H9 (cell line): ENCODE results near the gene ROPN1B. TPM values are rescaled to one million over a fixed set of nuclear protein-coding genes. Genes with fewer than 3 reads are reported as not detected.

Source experiments
- DNase-seq: peaks from one replicate; pipeline ENCODE4 v3.0.0-alpha.2; 2017
- H2AFZ ChIP-seq: one replicate; pipeline ENCODE4 v1.6.1; 2013; ENCODE audit warnings: mild to moderate bottlenecking, low read length, control low read depth, moderate library complexity
- H2AK5ac ChIP-seq: 2 replicates; pipeline ENCODE4 v1.6.1; 2013; ENCODE audit warnings: low read length, control low read depth, mixed read lengths; ENCODE audit not compliant: insufficient read length
- H2BK120ac ChIP-seq: one replicate; pipeline ENCODE4 v1.6.1; 2013; ENCODE audit warnings: low read depth, mild to moderate bottlenecking, low read length, control low read depth, inconsistent platforms; ENCODE audit not compliant: poor library complexity, severe bottlenecking
- H2BK12ac ChIP-seq: 2 replicates; pipeline ENCODE4 v1.6.1; 2013; ENCODE audit warnings: low read length, control low read depth, mixed read lengths, low read depth; ENCODE audit not compliant: insufficient read length
- H2BK15ac ChIP-seq: 2 replicates; pipeline ENCODE4 v1.6.1; 2013; ENCODE audit warnings: low read depth, low read length, control low read depth
- H2BK20ac ChIP-seq: one replicate; pipeline ENCODE4 v1.6.1; 2013; ENCODE audit warnings: low read depth, mild to moderate bottlenecking, low read length, control low read depth, inconsistent platforms; ENCODE audit not compliant: poor library complexity, severe bottlenecking
- H2BK5ac ChIP-seq: 2 replicates; pipeline ENCODE4 v1.6.1; 2013; ENCODE audit warnings: low read length, control low read depth, mixed read lengths; ENCODE audit not compliant: insufficient read length
- H3K14ac ChIP-seq: 2 replicates; pipeline ENCODE4 v1.6.1; 2013; ENCODE audit warnings: low read length, control low read depth; ENCODE audit not compliant: insufficient read depth
- H3K18ac ChIP-seq: 2 replicates; pipeline ENCODE4 v1.6.1; 2013; ENCODE audit warnings: low read depth, mild to moderate bottlenecking, mixed read lengths, low read length, control low read depth; ENCODE audit not compliant: insufficient read length
- H3K23ac ChIP-seq: 2 replicates; pipeline ENCODE4 v1.6.1; 2013; ENCODE audit warnings: low read length, control low read depth, mixed read lengths, low read depth; ENCODE audit not compliant: insufficient read length
- H3K23me2 ChIP-seq: 2 replicates; pipeline ENCODE4 v1.6.1; 2013; ENCODE audit warnings: low read depth, mild to moderate bottlenecking, mixed read lengths, low read length, control low read depth; ENCODE audit not compliant: insufficient read length, poor library complexity, severe bottlenecking
- H3K27ac ChIP-seq: 2 replicates; pipeline ENCODE4 v1.5.1; 2013; ENCODE audit warnings: low read length, control low read depth, mixed read lengths, low read depth; ENCODE audit not compliant: insufficient read length
- H3K27me3 ChIP-seq: 2 replicates; pipeline ENCODE4 v1.6.1; 2013; ENCODE audit warnings: low read length, control low read depth, inconsistent platforms; ENCODE audit not compliant: insufficient read depth
- H3K4ac ChIP-seq: 2 replicates; pipeline ENCODE4 v1.6.1; 2013; ENCODE audit warnings: low read depth, mild to moderate bottlenecking, control low read depth, inconsistent platforms, low read length, moderate library complexity
- H3K4me1 ChIP-seq: 2 replicates; pipeline ENCODE4 v1.6.1; 2013; ENCODE audit warnings: low read length, control low read depth, inconsistent platforms; ENCODE audit not compliant: insufficient read depth
- H3K4me2 ChIP-seq: 2 replicates; pipeline ENCODE4 v1.6.1; 2013; ENCODE audit warnings: low read length, control low read depth, mixed read lengths; ENCODE audit not compliant: insufficient read length, insufficient read depth
- H3K56ac ChIP-seq: 2 replicates; pipeline ENCODE4 v1.6.1; 2013; ENCODE audit warnings: low read depth, mild to moderate bottlenecking, mixed read lengths, low read length, control low read depth; ENCODE audit not compliant: insufficient read length
- H3K79me1 ChIP-seq: 2 replicates; pipeline ENCODE4 v1.6.1; 2013; ENCODE audit warnings: low read depth, mild to moderate bottlenecking, moderate library complexity, low read length, control low read depth, inconsistent platforms; ENCODE audit not compliant: insufficient read depth, poor library complexity, severe bottlenecking
- H3K79me2 ChIP-seq: 2 replicates; pipeline ENCODE4 v1.6.1; 2013; ENCODE audit warnings: low read length, control low read depth, inconsistent platforms; ENCODE audit not compliant: insufficient read depth
- H3K9ac ChIP-seq: 2 replicates; pipeline ENCODE4 v1.6.1; 2013; ENCODE audit warnings: low read length, control low read depth, mixed read lengths; ENCODE audit not compliant: insufficient read length; ENCODE audit errors: extremely low read depth
- H3K9me3 ChIP-seq: one replicate; pipeline ENCODE4 v1.6.1; 2013; ENCODE audit warnings: low read depth, low read length, inconsistent platforms; ENCODE audit not compliant: control insufficient read depth
- H3T11ph ChIP-seq: one replicate; pipeline ENCODE4 v1.6.1; 2013; ENCODE audit warnings: mild to moderate bottlenecking, low read length, control low read depth, inconsistent platforms
- H4K20me1 ChIP-seq: one replicate; pipeline ENCODE4 v1.6.1; 2013; ENCODE audit not compliant: control insufficient read depth, insufficient read length, insufficient read depth
- H4K5ac ChIP-seq: 2 replicates; pipeline ENCODE4 v1.6.1; 2013; ENCODE audit warnings: low read depth, mild to moderate bottlenecking, mixed read lengths, low read length, control low read depth; ENCODE audit not compliant: insufficient read length
- H4K8ac ChIP-seq: replicated peaks from 2 replicates; pipeline ENCODE4 v1.6.1; 2013; ENCODE audit warnings: low read length, control low read depth, mixed read lengths, low read depth; ENCODE audit not compliant: insufficient read length
- H4K91ac ChIP-seq: 2 replicates; pipeline ENCODE4 v1.6.1; 2013; ENCODE audit warnings: low read depth, mild to moderate bottlenecking, moderate library complexity, mixed read lengths, low read length, control low read depth; ENCODE audit not compliant: insufficient read length
- H3K27ac Mint-ChIP-seq, 3 experiments: 2 replicates in 2 of 3; 3 replicates in 1 of 3; pipeline ENCODE4 v1.8.0; 2020 to 2021; ENCODE audit warnings: mixed read lengths in 3 of 3, mild to moderate bottlenecking in 1 of 3, moderate library complexity in 1 of 3
- H3K27me3 Mint-ChIP-seq: 2 replicates; pipeline ENCODE4 v1.8.0; 2021; ENCODE audit warnings: low read depth, mild to moderate bottlenecking, moderate library complexity, mixed read lengths
- H3K36me3 Mint-ChIP-seq, 3 experiments: 2 replicates in 2 of 3; 3 replicates in 1 of 3; pipeline ENCODE4 v1.8.0; 2020 to 2021; ENCODE audit warnings: low read depth in 3 of 3, mixed read lengths in 3 of 3; ENCODE audit not compliant: insufficient read depth in 1 of 3
- H3K4me1 Mint-ChIP-seq, 2 experiments: 2 replicates each; pipeline ENCODE4 v1.8.0; 2020; ENCODE audit warnings: mixed read lengths in 2 of 2
- H3K4me3 Mint-ChIP-seq, 2 experiments: 2 replicates in 1 of 2; 3 replicates in 1 of 2; pipeline ENCODE4 v1.8.0; 2020 to 2021; ENCODE audit warnings: mild to moderate bottlenecking in 2 of 2, mixed read lengths in 2 of 2, moderate library complexity in 1 of 2
- H3K9me3 Mint-ChIP-seq, 2 experiments: 2 replicates in 1 of 2; 3 replicates in 1 of 2; pipeline ENCODE4 v1.8.0; 2020; ENCODE audit warnings: mild to moderate bottlenecking in 2 of 2, mixed read lengths in 2 of 2, moderate library complexity in 1 of 2
- WGBS: extraction: QIAGEN DNeasy Blood & Tissue Kit; methylation state at CpG from one replicate; pipeline ENCODE4 v1.1.7; 2013; ENCODE audit warnings: missing lambda C conversion rate, low lambda C conversion rate, mixed read lengths; ENCODE audit not compliant: insufficient read length; ENCODE audit errors: extremely low coverage; 5-methylcytosine and 5-hydroxymethylcytosine counted together
- total RNA-seq: library from RNA; stranded (reverse); gene quantifications from 2 replicates; pipeline ENCODE4 v1.2.1, GENCODE V29; 2021
- TF ChIP-seq, protein P1 (sequence below): fragments of 200-600 bp; sonication (generic); conservative IDR thresholded peaks from 3 replicates; pipeline ENCODE4 v1.8.0; 2021; ENCODE audit warnings: antibody characterized with exemption, mild to moderate bottlenecking

The ROPN1B gene
- total RNA-seq, 1 experiment from 2014 or later: not detected

GRCh38 chr3:126030455-126030854 lies 61.5 kb downstream of the ROPN1B start:
- no peak overlapping the region for H2BK5ac ChIP-seq
- H3K9ac ChIP-seq: no peak overlapping the region
- no peak overlapping the region for H2AFZ ChIP-seq
- H4K5ac ChIP-seq: no peak overlapping the region
- H3K18ac ChIP-seq: no peak overlapping the region
- no peak overlapping the region for H2BK20ac ChIP-seq
- no peaks in the 10 kb centered on the region for H3K79me1 ChIP-seq
- no peak overlapping the region for H3K56ac ChIP-seq
- no peak overlapping the region for H3K27ac ChIP-seq
- peaks cover 25 to 29% of the 10 kb centered on the region in 2 experiments for H3K9me3 Mint-ChIP-seq
- H4K8ac ChIP-seq: no peak overlapping the region
- H3K9me3 ChIP-seq: peaks cover 16% of the 10 kb centered on the region
- TF ChIP-seq, protein P1, sequence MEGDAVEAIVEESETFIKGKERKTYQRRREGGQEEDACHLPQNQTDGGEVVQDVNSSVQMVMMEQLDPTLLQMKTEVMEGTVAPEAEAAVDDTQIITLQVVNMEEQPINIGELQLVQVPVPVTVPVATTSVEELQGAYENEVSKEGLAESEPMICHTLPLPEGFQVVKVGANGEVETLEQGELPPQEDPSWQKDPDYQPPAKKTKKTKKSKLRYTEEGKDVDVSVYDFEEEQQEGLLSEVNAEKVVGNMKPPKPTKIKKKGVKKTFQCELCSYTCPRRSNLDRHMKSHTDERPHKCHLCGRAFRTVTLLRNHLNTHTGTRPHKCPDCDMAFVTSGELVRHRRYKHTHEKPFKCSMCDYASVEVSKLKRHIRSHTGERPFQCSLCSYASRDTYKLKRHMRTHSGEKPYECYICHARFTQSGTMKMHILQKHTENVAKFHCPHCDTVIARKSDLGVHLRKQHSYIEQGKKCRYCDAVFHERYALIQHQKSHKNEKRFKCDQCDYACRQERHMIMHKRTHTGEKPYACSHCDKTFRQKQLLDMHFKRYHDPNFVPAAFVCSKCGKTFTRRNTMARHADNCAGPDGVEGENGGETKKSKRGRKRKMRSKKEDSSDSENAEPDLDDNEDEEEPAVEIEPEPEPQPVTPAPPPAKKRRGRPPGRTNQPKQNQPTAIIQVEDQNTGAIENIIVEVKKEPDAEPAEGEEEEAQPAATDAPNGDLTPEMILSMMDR: no peak
- H2BK15ac ChIP-seq: no peak overlapping the region
- H2AK5ac ChIP-seq: no peak overlapping the region
- no peak overlapping the region for H3K27ac Mint-ChIP-seq
- no peaks in the 10 kb centered on the region for H3K79me2 ChIP-seq
- H3K27me3 ChIP-seq: no peaks in the 10 kb centered on the region
- no peak overlapping the region for H3K4me3 Mint-ChIP-seq
- no peaks in the 10 kb centered on the region for H3K23me2 ChIP-seq
- H2BK12ac ChIP-seq: no peak overlapping the region
- DNase-seq: no peak
- H3K4me1 Mint-ChIP-seq: peaks cover 8 to 9% of the 10 kb centered on the region in 2 experiments
- H3K4ac ChIP-seq: no peak overlapping the region
- H3T11ph ChIP-seq: no peak overlapping the region
- H3K4me1 ChIP-seq: peaks cover 3% of the 10 kb centered on the region; the same call in 1 of the 2 replicates
- no peak overlapping the region for H2BK120ac ChIP-seq
- no CpG with 5 or more reads among the region's 1 CpG for WGBS
- peaks cover 3% of the 10 kb centered on the region for H3K27me3 Mint-ChIP-seq
- H4K91ac ChIP-seq: no peak overlapping the region
- no peak overlapping the region for H3K14ac ChIP-seq
- no peak overlapping the region for H3K23ac ChIP-seq
- no peaks in the 10 kb centered on the region for H4K20me1 ChIP-seq
- H3K36me3 Mint-ChIP-seq: peaks cover 42 to 66% (median 50%) of the 10 kb centered on the region in 3 experiments
- no peak overlapping the region for H3K4me2 ChIP-seq
